IMR-90 (cell line): ENCODE data around the gene AP2M1. TPM values are rescaled to one million over a fixed set of nuclear protein-coding genes. Genes with fewer than 3 reads are reported as not detected.

Experiments used
- ATAC-seq: fragments of 200-7000 bp; cut with Tn5 transposase; 2 replicates; pipeline ENCODE4 v1.9.1; 2020; ENCODE audit warnings: low read depth, mild to moderate bottlenecking, moderate library complexity
- BruUV-seq: library from RNA; stranded (reverse); fragments of 400-500 nt; replicated peaks from 2 replicates; lab custom pipeline; 2021; lab: Mats Ljungman, UMichigan
- CTCF ChIA-PET: fragments of 300-600 bp; formaldehyde crosslinking; extraction: SDS; loops from one replicate; lab custom pipeline; 2021; ENCODE audit warnings: antibody characterized with exemption; lab: Yijun Ruan, JAX
- POLR2A ChIA-PET: fragments of 300-600 bp; sonication (Branson Sonifier 250); formaldehyde crosslinking; loops from one replicate; lab custom pipeline; 2022; ENCODE audit warnings: antibody characterized with exemption; ENCODE audit not compliant: unreplicated experiment; lab: Charles Lee
- DNase-seq: peaks from one replicate; pipeline ENCODE4 v3.0.0; 2013
- H2AFZ ChIP-seq: replicated peaks from 2 replicates; pipeline ENCODE3; 2013; ENCODE audit warnings: low read length, mild to moderate bottlenecking; ENCODE audit not compliant: poor library complexity
- H2AK5ac ChIP-seq: 2 replicates; pipeline ENCODE4 v1.6.1; 2013; ENCODE audit warnings: low read depth, low read length, inconsistent platforms
- H2AK9ac ChIP-seq: replicated peaks from 2 replicates; pipeline ENCODE3; 2013; ENCODE audit warnings: mild to moderate bottlenecking, low read depth, low read length, moderate library complexity; ENCODE audit not compliant: poor library complexity
- H2BK120ac ChIP-seq: 2 replicates; pipeline ENCODE4 v1.6.1; 2013; ENCODE audit warnings: low read depth, low read length, inconsistent platforms
- H2BK15ac ChIP-seq: 3 replicates; pipeline ENCODE4 v1.6.1; 2013; ENCODE audit warnings: low read depth, low read length, inconsistent platforms
- H2BK20ac ChIP-seq: 2 replicates; pipeline ENCODE4 v1.6.1; 2013; ENCODE audit warnings: low read depth, mild to moderate bottlenecking, inconsistent platforms, low read length, moderate library complexity
- H2BK5ac ChIP-seq: 2 replicates; pipeline ENCODE4 v1.6.1; 2013; ENCODE audit warnings: mild to moderate bottlenecking, low read depth, low read length, inconsistent platforms; ENCODE audit not compliant: poor library complexity, severe bottlenecking
- H3K14ac ChIP-seq: replicated peaks from 2 replicates; pipeline ENCODE4 v1.6.1; 2013; ENCODE audit warnings: low read depth, low read length, inconsistent platforms
- H3K18ac ChIP-seq: 2 replicates; pipeline ENCODE4 v1.6.1; 2013; ENCODE audit warnings: low read depth, low read length, control low read depth
- H3K23ac ChIP-seq: 2 replicates; pipeline ENCODE4 v1.6.1; 2013; ENCODE audit warnings: low read depth, low read length, inconsistent platforms
- H3K27ac ChIP-seq: 2 replicates; pipeline ENCODE4 v1.5.1; 2013; ENCODE audit warnings: mild to moderate bottlenecking, control low read depth, low read length; ENCODE audit not compliant: insufficient read depth
- H3K27me3 ChIP-seq: 2 replicates; pipeline ENCODE4 v1.6.1; 2013; ENCODE audit warnings: low read length; ENCODE audit not compliant: control insufficient read depth, insufficient read depth
- H3K36me3 ChIP-seq: 2 replicates; pipeline ENCODE4 v1.6.1; 2013; ENCODE audit warnings: low read length, mixed read lengths; ENCODE audit not compliant: control insufficient read depth, insufficient read depth
- H3K4ac ChIP-seq: 2 replicates; pipeline ENCODE4 v1.6.1; 2013; ENCODE audit warnings: low read depth, low read length, inconsistent platforms
- H3K4me1 ChIP-seq: 2 replicates; pipeline ENCODE4 v1.6.1; 2013; ENCODE audit warnings: low read length, mixed read lengths; ENCODE audit not compliant: control insufficient read depth, insufficient read depth
- H3K4me2 ChIP-seq: 2 replicates; pipeline ENCODE4 v1.6.1; 2013; ENCODE audit warnings: low read depth, mild to moderate bottlenecking, control low read depth, low read length, moderate library complexity
- H3K4me3 ChIP-seq: 2 replicates; pipeline ENCODE4 v1.5.1; 2013; ENCODE audit warnings: low read depth, mild to moderate bottlenecking, control low read depth, low read length, moderate library complexity; ENCODE audit not compliant: insufficient read depth
- H3K56ac ChIP-seq: 2 replicates; pipeline ENCODE4 v1.6.1; 2013; ENCODE audit warnings: low read length, inconsistent platforms; ENCODE audit not compliant: insufficient read depth; ENCODE audit errors: extremely low read depth
- H3K79me1 ChIP-seq, 2 experiments: 2 replicates each; pipeline ENCODE4 v1.6.1; 2013; ENCODE audit warnings: low read length in 2 of 2, inconsistent platforms in 1 of 2, low read depth in 1 of 2
- H3K9ac ChIP-seq: 2 replicates; pipeline ENCODE4 v1.6.1; 2013; ENCODE audit warnings: low read depth, low read length, control low read depth
- H3K9me1 ChIP-seq: 2 replicates; pipeline ENCODE4 v1.6.1; 2013; ENCODE audit warnings: low read length, inconsistent platforms; ENCODE audit not compliant: insufficient read depth
- H3K9me3 ChIP-seq: 2 replicates; pipeline ENCODE4 v1.6.1; 2013; ENCODE audit warnings: low read length; ENCODE audit not compliant: control insufficient read depth, insufficient read depth
- H4K20me1 ChIP-seq: 2 replicates; pipeline ENCODE4 v1.6.1; 2013; ENCODE audit warnings: low read length, inconsistent platforms; ENCODE audit not compliant: insufficient read depth
- H4K5ac ChIP-seq: 2 replicates; pipeline ENCODE4 v1.6.1; 2013; ENCODE audit warnings: mild to moderate bottlenecking, low read depth, low read length, control low read depth
- H4K8ac ChIP-seq, 2 experiments: 2 replicates each; pipeline ENCODE4 v1.6.1; 2013; ENCODE audit warnings: low read depth in 2 of 2, low read length in 2 of 2, control low read depth in 1 of 2, inconsistent platforms in 1 of 2
- H4K91ac ChIP-seq: 2 replicates; pipeline ENCODE4 v1.6.1; 2013; ENCODE audit warnings: low read depth, low read length, inconsistent platforms; ENCODE audit not compliant: insufficient read depth
- BHLHE40 ChIP-seq: fragments of 150-350 bp; IDR thresholded peaks from 2 replicates; pipeline ENCODE4 v1.6.1; 2016; ENCODE audit warnings: mild to moderate bottlenecking, low read depth, low read length
- CEBPB ChIP-seq: IDR thresholded peaks from 2 replicates; pipeline ENCODE4 v1.6.1; 2012; ENCODE audit warnings: low read depth, low read length, improper control_type of control experiment
- CHD1 ChIP-seq: IDR thresholded peaks from 2 replicates; pipeline ENCODE4 v1.6.1; 2012; ENCODE audit warnings: low read depth, low read length, improper control_type of control experiment
- FOS ChIP-seq: fragments of 150-350 bp; IDR thresholded peaks from 2 replicates; pipeline ENCODE4 v1.6.1; 2016; ENCODE audit warnings: low read depth, low read length
- MXI1 ChIP-seq: IDR thresholded peaks from 2 replicates; pipeline ENCODE4 v1.6.1; 2012; ENCODE audit warnings: low read depth, mild to moderate bottlenecking, low read length, moderate library complexity, borderline replicate concordance
- POLR2A ChIP-seq: IDR thresholded peaks from 2 replicates; pipeline ENCODE4 v1.6.1; 2012; ENCODE audit warnings: mild to moderate bottlenecking, low read depth, low read length
- RAD21 ChIP-seq: IDR thresholded peaks from 2 replicates; pipeline ENCODE4 v1.6.1; 2012; ENCODE audit warnings: low read length, improper control_type of control experiment
- RFX5 ChIP-seq: IDR thresholded peaks from 2 replicates; pipeline ENCODE4 v1.8.0; 2012; ENCODE audit warnings: low read depth, mild to moderate bottlenecking, low read length, moderate library complexity
- SMC3 ChIP-seq: fragments of 150-350 bp; IDR thresholded peaks from 2 replicates; pipeline ENCODE4 v1.6.1; 2016; ENCODE audit warnings: low read depth, mild to moderate bottlenecking, antibody characterized with exemption, low read length, moderate library complexity
- WGBS, 2 experiments: methylation state at CpG; one replicate each; pipeline versions ENCODE4 v1.1.5 to v1.1.7; 2013; ENCODE audit warnings: missing lambda C conversion rate in 2 of 2; ENCODE audit not compliant: insufficient read length in 1 of 2; ENCODE audit errors: extremely low coverage in 2 of 2; 5-methylcytosine and 5-hydroxymethylcytosine counted together
- dilution Hi-C: fragments of 300-500 bp; cut with HindIII; formaldehyde crosslinking; loops from one replicate; pipeline ENCODE4 v1.14.3; 2018; ENCODE audit warnings: low sequenced_read_pairs; ENCODE audit not compliant: unreplicated experiment
- in situ Hi-C: fragments of 300-500 bp; cut with MboI; formaldehyde crosslinking; loops from 3 replicates; pipeline ENCODE4 v1.14.3; 2019; ENCODE audit warnings: low sequenced_read_pairs, inconsistent platforms, mixed read lengths
- intact Hi-C: fragments of 100-400 bp; cut with micrococcal nuclease; formaldehyde crosslinking; loops from 2 replicates; pipeline ENCODE4 v1.10.0; 2022
- polyA plus RNA-seq, 3 experiments: library from polyadenylated mRNA; depleted of rRNA; stranded (reverse); fragments of >200 nt; gene quantifications; 2 replicates each; pipeline ENCODE4 v1.2.3, GENCODE V29; 2012; ENCODE audit warnings: low replicate concordance in 1 of 3
- total RNA-seq: library from RNA; depleted of rRNA; stranded (reverse); fragments of >200 nt; gene quantifications from 2 replicates; pipeline ENCODE4 v1.2.3, GENCODE V29; 2012

The AP2M1 gene
- total and polyA plus RNA-seq, 2 of the 4 experiments (the other 2 are of a cell fraction): 876 to 1,065 TPM

DNA sequence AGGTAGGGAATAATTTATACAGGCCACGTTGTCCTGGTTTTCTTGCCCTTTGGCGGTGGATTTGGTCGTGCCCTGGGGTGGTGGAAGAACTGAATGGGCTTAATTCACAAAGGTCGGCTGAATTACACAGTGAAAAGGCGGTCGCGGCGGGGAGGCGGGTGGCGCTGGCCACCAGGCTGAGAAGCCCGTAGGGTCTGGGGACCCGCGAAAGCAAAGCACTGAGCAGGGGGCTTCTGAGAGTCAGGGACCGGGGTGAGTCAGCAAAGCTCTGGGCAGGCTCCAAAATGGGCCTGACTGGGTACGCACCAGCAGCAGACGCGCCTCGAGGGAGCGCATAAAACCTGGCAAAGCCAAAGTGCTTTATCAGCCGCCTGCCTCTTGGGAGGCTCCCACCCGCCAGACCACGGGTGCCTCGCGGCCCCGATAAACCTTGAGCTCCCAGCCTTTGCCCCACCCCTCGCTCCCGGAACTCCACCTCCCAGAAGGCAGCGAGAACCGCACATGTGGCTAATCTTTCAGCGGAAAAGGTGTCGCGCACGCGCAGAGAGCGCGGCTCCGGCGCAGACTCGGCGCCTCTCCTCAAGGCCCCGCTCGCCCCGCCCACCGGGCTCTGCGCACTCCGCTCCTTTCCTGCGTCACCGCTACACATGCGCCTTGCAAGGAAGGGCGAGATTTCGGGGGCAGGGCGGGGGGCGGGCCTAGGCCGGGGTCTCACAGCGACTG lies 11.0 kb downstream of the AP2M1 start (continued):
- TF ChIP-seq RAD21 (no peak), SMC3 (no peak), BHLHE40 (peak; percentile 71; the same call in 1 of the 2 replicates), POLR2A (peak; percentile 60; the same call in 1 of the 2 replicates)

- CTCF ChIA-PET: interaction anchor here (1.0 kb wide), 1 partner anchor 26 kb away, joined by 3 read pairs; no protein-coding TSS in a partner anchor
- DNase-seq: peak; percentile 54
Measured at GRCh38 chr3:184186184-184186901, 11.7 kb downstream of the AP2M1 start, which contains the start of gene ABCF3. Gene ABCF3 (plus strand): TSS chr3:184186199. CDS start chr3:184186208, 9 bp downstream.

More at GRCh38 chr3:184186184-184186901, 11.7 kb downstream of the AP2M1 start, which contains the start of gene ABCF3:
- peak; percentile 44 for ATAC-seq
- POLR2A ChIA-PET: interaction anchor here (1.0 to 1.6 kb wide), 2 partner anchors 10 to 28 kb away, joined by 6 to 11 read pairs; no protein-coding TSS in a partner anchor
- H2BK20ac ChIP-seq: no peak within 1 kb of the TSS
- peak within 1 kb of the TSS; percentile 86 for H3K4me2 ChIP-seq
- H2BK120ac ChIP-seq: no peak within 1 kb of the TSS
- H3K23ac ChIP-seq: peak within 1 kb of the TSS; percentile 78; the same call in 1 of the 2 replicates
- H3K18ac ChIP-seq: no peak within 1 kb of the TSS; the same call in 1 of the 2 replicates
- H2BK5ac ChIP-seq: peak within 1 kb of the TSS; percentile 65
- H2AFZ ChIP-seq: peak within 1 kb of the TSS; percentile 95
- peak within 1 kb of the TSS; percentile 63 for H3K56ac ChIP-seq
- peak within 1 kb of the TSS; percentile 67 for H3K4me3 ChIP-seq
- peak within 1 kb of the TSS; percentile 88 for H3K4ac ChIP-seq
- H2AK9ac ChIP-seq: peak within 1 kb of the TSS; percentile 96
- H3K27me3 ChIP-seq: no peaks in the 10 kb centered on the region
- H4K5ac ChIP-seq: peak within 1 kb of the TSS; percentile 32; the same call in 1 of the 2 replicates
- WGBS, 2 experiments: 0% methylated on average over 8 of the region's 45 CpGs; no CpG with 5 or more reads in 1 of the 2 experiments
- peaks cover 61% of the 10 kb centered on the region for H3K36me3 ChIP-seq
- no peak within 1 kb of the TSS for H2BK15ac ChIP-seq
- intact Hi-C loops (loop anchor here (2.0 kb wide), 1 partner anchor 62 kb away; the partner anchor contains the start of genes ALG3 and EEF1AKMT4), dilution Hi-C loops (no loop called here), in situ Hi-C loops (no loop called here)
- 0 out of 2 replicates have a peak, but pooled peaks cover 8% of the 10 kb centered on the region for H3K9me1 ChIP-seq
- H2AK5ac ChIP-seq: peak within 1 kb of the TSS; percentile 82
- H3K4me1 ChIP-seq: peaks cover 3% of the 10 kb centered on the region; the same call in 1 of the 2 replicates
- no TSS peak for BruUV-seq
- no peaks in the 10 kb centered on the region for H3K9me3 ChIP-seq
- peak within 1 kb of the TSS; percentile 73 for H3K27ac ChIP-seq
- peak within 1 kb of the TSS; percentile 78 for H3K9ac ChIP-seq
- peak within 1 kb of the TSS; percentile 65 for H4K91ac ChIP-seq
- peaks cover 35 to 58% of the 10 kb centered on the region in 2 experiments for H3K79me1 ChIP-seq
- H4K8ac ChIP-seq: peak within 1 kb of the TSS; percentile 66 to 92
- peaks cover 20% of the 10 kb centered on the region for H4K20me1 ChIP-seq
- peak within 1 kb of the TSS; percentile 80 for H3K14ac ChIP-seq
- TF ChIP-seq RAD21 (no peak), MXI1 (no peak), SMC3 (no peak; the same call in 1 of the 2 replicates), CHD1 (no peak), RFX5 (no peak), FOS (no peak), BHLHE40 (no peak), POLR2A (peak; percentile 57; the same call in 1 of the 2 replicates), CEBPB (peak; percentile 60; the same call in 1 of the 2 replicates)
